Left cardiac atrium (tissue), 4 donors: ENCODE results near the gene MYO5B. TPM values are rescaled to one million over a fixed set of nuclear protein-coding genes. Genes with fewer than 3 reads are reported as not detected.
"Not testable (repeated sequence)": the region's sequence is repeated elsewhere in the genome, so short reads cannot be mapped to it uniquely, and the experiment has no call there.

Experiments used
- ATAC-seq, 2 donors: fragments of 200-7000 bp; cut with Tn5 transposase; one replicate each; pipeline ENCODE4 v1.9.1; 2020; ENCODE audit warnings: mild to moderate bottlenecking in 2 of 2, moderate library complexity in 2 of 2
- DNase-seq: peaks from one replicate; pipeline ENCODE4 v3.0.0-alpha.2; 2020
- intact Hi-C, 2 donors: fragments of 100-400 bp; cut with DNase I; formaldehyde crosslinking; loops; one replicate each; pipeline versions ENCODE4 v1.14.1 to v1.15.1; 2022 to 2023
- microRNA-seq, 2 donors: library from miRNA; unstranded; fragments of <30 nt; microRNA quantifications; one replicate each; pipeline ENCODE4 v1.2.0, GENCODE V29; 2020
- total RNA-seq, 2 donors: library from RNA; stranded (reverse); fragmentation: NEBNext Ultra II Directional; extraction: Animal tissue kit (Norgen Biotek cat#: 25700); gene quantifications; one replicate each; pipeline ENCODE4 v1.2.1, GENCODE V29; 2021
- donor health status: DM: no; HTN: yes; CAD: no.
- donor health status: DM: no; HTN: yes; CAD: no; lungs with severe emphysema.
- donor health status: DM: yes; HTN: yes; CAD: no.
- donor health status: Dilated cardiomyopathy.

The MYO5B gene
- total RNA-seq, 2 donors from 2014 or later = 4.6 to 7.2 TPM

DNA sequence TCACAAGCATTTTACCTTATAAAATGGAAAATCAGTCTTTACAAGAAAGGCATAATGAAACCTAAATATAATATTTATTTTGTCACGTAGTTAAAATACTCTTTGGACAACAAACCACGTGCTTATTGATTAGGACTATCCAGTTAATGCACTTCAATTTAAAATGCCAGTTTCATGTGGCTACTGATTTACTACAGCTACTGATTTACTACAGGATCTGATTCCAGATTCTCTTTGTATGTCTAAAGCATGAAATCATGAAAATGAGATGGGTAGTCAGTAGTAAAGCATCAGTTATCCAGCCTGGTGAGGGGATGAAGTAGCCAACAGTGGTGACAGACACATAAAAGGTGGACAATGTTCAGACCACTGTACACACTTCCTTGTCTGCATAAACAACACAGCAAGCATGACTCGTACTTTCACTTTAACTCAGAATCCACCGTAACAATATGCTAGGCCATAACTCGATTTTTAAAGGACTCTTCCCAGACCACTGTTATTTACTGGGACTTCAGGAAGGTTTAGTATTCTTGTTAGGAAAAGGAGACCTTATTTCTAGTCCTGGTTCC lies 406.5 kb downstream of the MYO5B start:
- intact Hi-C loops = no loop called here
- no peak for ATAC-seq
- DNase-seq = no peak

DNA sequence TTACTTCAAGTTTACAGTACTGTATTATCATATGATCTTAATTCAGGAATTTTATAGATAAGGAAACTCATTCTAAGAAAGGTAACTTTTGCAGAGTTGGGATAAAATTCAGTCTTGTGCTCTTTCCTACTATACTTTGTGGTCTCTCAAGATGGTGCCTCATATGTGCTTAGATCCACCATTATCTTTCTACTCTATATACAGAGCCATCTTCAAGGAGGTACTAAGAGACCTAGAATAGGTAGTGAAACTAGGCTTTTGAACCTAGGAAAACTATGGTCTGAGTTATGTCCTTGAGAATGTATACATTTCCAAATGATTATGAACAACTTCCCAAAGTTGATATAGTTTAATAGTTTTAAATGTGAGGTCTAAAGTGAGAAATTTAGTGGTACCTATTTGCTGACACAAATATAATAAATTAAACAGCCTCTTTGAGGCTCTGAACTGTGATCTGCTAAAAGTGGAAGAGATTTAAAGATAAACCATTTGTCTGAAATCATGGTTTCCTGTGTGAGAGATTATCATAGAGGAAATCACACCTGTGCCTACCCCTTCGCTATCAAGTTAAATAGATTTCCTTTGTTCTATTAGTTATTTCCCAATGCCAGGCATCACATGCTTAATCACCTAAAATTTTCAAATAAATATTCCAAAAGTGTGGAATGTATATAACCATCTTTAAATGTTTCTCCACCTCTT lies 408.8 kb downstream of the MYO5B start:
- DNase-seq = no peak
- no peak for ATAC-seq
- intact Hi-C loops = no loop called here

DNA sequence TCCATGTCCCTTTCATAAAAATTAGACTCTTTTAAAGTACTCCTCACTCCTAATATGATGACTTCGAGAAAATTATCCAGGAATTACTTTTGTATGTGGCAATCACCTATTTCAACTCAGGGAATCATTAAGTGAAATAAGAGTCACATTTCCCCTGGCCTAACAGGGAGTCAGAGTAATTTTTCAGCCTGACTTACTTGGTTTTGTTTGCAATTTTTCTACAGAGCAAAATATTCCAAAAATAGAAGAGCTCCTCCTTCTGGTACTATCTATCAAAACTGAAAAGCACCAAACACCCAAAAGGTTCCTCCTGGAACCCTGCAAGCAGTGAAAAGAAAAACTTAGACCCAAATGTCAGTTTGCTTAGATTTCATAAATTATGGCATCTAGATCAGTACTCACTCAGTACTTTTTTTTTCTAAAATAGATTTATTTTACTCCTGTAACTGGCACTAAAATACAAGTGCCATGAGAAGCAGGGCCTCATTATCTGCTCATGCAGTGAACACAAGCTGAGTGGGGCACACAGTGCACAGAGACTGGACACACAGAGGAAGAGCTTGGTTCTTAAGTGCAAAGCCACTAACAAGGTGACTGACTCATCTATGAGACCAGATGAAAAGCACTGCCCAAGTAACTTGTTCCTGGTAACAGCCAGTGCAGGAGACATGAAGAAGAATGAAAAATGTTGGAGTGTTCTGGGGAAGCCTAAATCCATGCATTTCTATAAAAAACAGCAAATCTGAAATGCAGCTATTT lies 410.3 kb downstream of the MYO5B start:
- ATAC-seq = peak in 1 of 2 donors; percentile 54
- intact Hi-C loops = no loop called here
- no peak for DNase-seq

DNA sequence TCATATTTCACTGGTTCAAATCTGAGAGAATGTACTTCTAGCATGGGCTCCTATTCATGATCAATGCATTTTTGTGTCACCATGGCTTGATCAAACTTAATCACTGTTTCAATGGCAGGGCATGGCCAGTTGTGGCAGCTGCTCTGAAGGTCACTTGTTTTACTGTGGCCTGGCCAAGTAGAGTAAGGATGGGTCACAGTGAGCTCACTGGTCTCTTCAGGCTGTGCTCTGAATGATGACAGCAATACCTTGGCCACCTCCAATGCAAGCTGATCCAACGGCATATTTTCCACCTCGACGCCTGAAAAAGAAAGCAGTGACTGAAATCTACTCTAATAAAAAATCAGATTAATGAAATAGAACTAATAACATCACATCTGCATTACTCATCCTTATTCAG lies 411.3 kb downstream of the MYO5B start:
- intact Hi-C loops, DNase-seq: not testable (repeated sequence)
- peak; percentile 44 to 74 for ATAC-seq

DNA sequence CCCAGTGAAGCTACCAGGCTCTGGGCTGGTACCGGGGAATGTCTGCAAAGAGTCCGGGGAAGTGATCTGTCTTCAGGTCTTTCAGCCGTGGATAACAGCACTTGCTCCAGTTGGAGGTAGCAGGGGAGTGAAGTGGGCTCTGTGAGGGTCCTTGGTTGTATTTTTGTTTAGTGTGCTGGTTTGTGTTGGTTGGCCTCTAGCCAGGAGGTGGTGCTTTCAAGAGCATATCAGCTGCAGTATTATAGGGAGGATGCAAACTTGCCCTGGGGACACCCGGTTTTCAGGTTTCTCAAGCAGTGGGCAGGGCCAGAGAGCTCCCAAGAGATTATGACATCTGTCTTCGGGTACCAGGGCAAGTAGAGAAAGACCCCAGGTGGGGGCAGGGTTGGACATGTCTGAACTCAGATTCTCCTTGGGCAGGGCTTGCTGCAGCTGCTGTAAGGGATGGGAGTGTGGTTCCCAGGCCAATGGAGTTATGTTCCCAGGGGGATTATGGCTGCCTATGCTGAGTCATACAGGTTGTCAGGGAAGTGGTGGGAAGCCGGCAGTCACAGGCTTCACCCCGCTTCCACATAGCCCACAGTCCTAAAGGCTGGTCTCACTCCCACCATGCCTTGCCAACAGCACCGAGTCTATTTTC lies 416.0 kb downstream of the MYO5B start:
- intact Hi-C loops = no loop called here
- DNase-seq (no peak), ATAC-seq (no peak)

Small RNA genes within 50 kb of the gene (microRNA-seq; reads per million reads assigned to microRNA genes)
- 0 reads per million in 2 donors for gene MIR4320

Other genes starting within 250 kb of the MYO5B start
- under 1 TPM; 0.18 to 0.35 TPM for gene CFAP53, start 71.3 kb upstream of the MYO5B start, total RNA-seq
- 10 to 100 TPM; 47.5 to 60.7 TPM for gene MBD1, start 86.4 kb upstream of the MYO5B start, total RNA-seq
- 10 to 100 TPM; 33.6 to 37.1 TPM for gene CXXC1, start 92.5 kb upstream of the MYO5B start, total RNA-seq
- gene SKA1, start 179.9 kb upstream of the MYO5B start, total RNA-seq = under 1 TPM; 0.21 to 0.74 TPM